ENCODE results near the gene SEMA6C.
A peak's percentile ranks its signal among the peaks of the same experiment; 100 is the strongest.

The SEMA6C gene

GRCh38 chr1:151159373-151159772, 12.9 kb upstream of the SEMA6C start:
- H3K36me3 ChIP-seq = peaks cover 19% of the 10 kb centered on the region
- TF ChIP-seq Cebpa-rat (IDR thresholded peaks at IDR 0.05) = no peak
- H3K4me1 ChIP-seq = peaks cover 64% of the 10 kb centered on the region
- H3K27me3 ChIP-seq = no peaks in the 10 kb centered on the region
- H4K20me1 ChIP-seq = no peaks in the 10 kb centered on the region
- H3K4me3 ChIP-seq = 0 out of 2 replicates have a peak overlapping the region, but pooled peaks have one; percentile 40
- peak overlapping the region; percentile 86 for H3K27ac ChIP-seq
- no peaks in the 10 kb centered on the region for H3K9me3 ChIP-seq
- peak overlapping the region; percentile 95 for H3K4me2 ChIP-seq
- peak overlapping the region; percentile 34; the same call in 1 of the 2 replicates for H3K9ac ChIP-seq

- peaks cover 19% of the 10 kb centered on the region for H3K36me3 ChIP-seq
- H3K27me3 ChIP-seq = no peaks in the 10 kb centered on the region
- H4K20me1 ChIP-seq = no peaks in the 10 kb centered on the region
- 0 out of 2 replicates have a peak overlapping the region, but pooled peaks have one; percentile 71 for H3K4me3 ChIP-seq
- no peaks in the 10 kb centered on the region for H3K9me3 ChIP-seq
- TF ChIP-seq Cebpa-rat (IDR thresholded peaks at IDR 0.05) = no peak
- H3K4me2 ChIP-seq = peak overlapping the region; percentile 95
- H3K4me1 ChIP-seq = peaks cover 62% of the 10 kb centered on the region
- peak overlapping the region; percentile 86 for H3K27ac ChIP-seq
- peak overlapping the region; percentile 34; the same call in 1 of the 2 replicates for H3K9ac ChIP-seq
Measured at GRCh38 chr1:151158751-151159251, 12.4 kb upstream of the SEMA6C start.

GRCh38 chr1:151158326-151158725, 11.9 kb upstream of the SEMA6C start:
- Histone ChIP-seq H3K9me3 (no peaks in the 10 kb centered on the region), H3K9ac (no peak overlapping the region), H3K27ac (peak overlapping the region; percentile 86), H3K36me3 (peaks cover 19% of the 10 kb centered on the region), H3K4me3 (peak overlapping the region; percentile 71), H3K27me3 (no peaks in the 10 kb centered on the region), H4K20me1 (no peaks in the 10 kb centered on the region), H3K4me1 (peaks cover 59% of the 10 kb centered on the region), H3K4me2 (peak overlapping the region; percentile 95)
- TF ChIP-seq Cebpa-rat (IDR thresholded peaks at IDR 0.05) = no peak

GRCh38 chr1:151157067-151157531, 10.7 kb upstream of the SEMA6C start:
- Histone ChIP-seq H3K4me3 (peak overlapping the region; percentile 71), H3K9ac (peak overlapping the region; percentile 79), H3K4me1 (peaks cover 59% of the 10 kb centered on the region), H3K27me3 (no peaks in the 10 kb centered on the region), H4K20me1 (no peaks in the 10 kb centered on the region), H3K9me3 (no peaks in the 10 kb centered on the region), H3K27ac (peak overlapping the region; percentile 86), H3K36me3 (peaks cover 19% of the 10 kb centered on the region), H3K4me2 (peak overlapping the region; percentile 95)
- no peak for TF ChIP-seq Cebpa-rat (IDR thresholded peaks at IDR 0.05)

GRCh38 chr1:151156515-151156819, 10.0 kb upstream of the SEMA6C start, which contains the start of gene TNFAIP8L2:
TNFAIP8L2 (plus strand) TSS chr1:151156649; CDS start chr1:151158698, 2,049 bp downstream.
- Histone ChIP-seq H4K20me1 (no peaks in the 10 kb centered on the region), H3K4me1 (peaks cover 59% of the 10 kb centered on the region), H3K4me2 (peak within 1 kb of the TSS; percentile 95), H3K9me3 (no peaks in the 10 kb centered on the region), H3K36me3 (peaks cover 16% of the 10 kb centered on the region), H3K27ac (peak within 1 kb of the TSS; percentile 86), H3K27me3 (no peaks in the 10 kb centered on the region), H3K9ac (peak within 1 kb of the TSS; percentile 79), H3K4me3 (peak within 1 kb of the TSS; percentile 71)
- TF ChIP-seq Cebpa-rat (IDR thresholded peaks at IDR 0.05) = no peak

DNA sequence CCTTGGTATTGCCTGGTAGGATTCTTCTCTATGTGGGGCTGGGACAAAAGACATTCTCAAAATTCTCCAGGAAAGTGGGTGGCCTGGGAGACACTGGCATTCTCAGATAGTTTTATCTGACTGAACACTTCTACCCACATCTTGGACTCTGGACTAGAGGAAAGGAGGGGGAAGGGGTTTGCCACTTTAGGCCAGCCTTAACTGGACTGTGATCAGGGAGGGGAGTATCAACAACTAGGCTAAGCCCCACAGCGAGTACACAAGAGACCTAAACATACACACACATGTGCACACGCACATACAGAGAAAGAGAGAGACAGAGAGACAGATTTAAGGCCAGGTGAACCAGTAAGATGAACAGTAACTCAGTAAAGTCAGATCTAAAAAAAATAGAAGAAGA, 1.2 kb upstream of the SEMA6C start:
- Histone ChIP-seq H3K27me3 (no peaks in the 10 kb centered on the region), H3K27ac (peak overlapping the region; percentile 94), H4K20me1 (peaks cover 22% of the 10 kb centered on the region), H3K4me1 (peaks cover 58% of the 10 kb centered on the region), H3K9me3 (no peaks in the 10 kb centered on the region), H3K4me2 (peak overlapping the region; percentile 100), H3K36me3 (0 out of 2 replicates have a peak, but pooled peaks cover under 1% of the 10 kb centered on the region), H3K4me3 (peak overlapping the region; percentile 80), H3K9ac (peak overlapping the region; percentile 96)
- TF ChIP-seq Cebpa-rat (IDR thresholded peaks at IDR 0.05) = no peak

DNA sequence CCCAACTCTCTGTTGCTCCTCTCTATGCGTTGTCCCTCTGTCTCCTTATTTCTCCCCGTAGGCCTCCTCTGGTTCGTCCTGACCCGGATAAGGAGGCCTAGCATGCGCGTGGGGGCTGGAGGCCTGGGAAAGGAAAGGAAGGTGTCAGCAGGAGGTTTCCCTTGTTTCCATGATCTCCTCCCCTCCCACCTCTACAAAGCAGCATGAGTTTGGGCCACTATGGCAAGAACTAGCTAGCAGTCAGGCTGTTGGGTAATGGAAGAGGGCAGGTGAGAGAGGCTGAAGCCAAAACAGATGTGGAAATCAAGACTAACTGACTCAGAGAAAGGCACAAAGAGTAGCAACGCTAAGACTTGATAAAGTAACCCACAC, 687 bp upstream of the SEMA6C start:
- H3K9me3 ChIP-seq = no peaks in the 10 kb centered on the region
- peak overlapping the region; percentile 96 for H3K9ac ChIP-seq
- H3K27me3 ChIP-seq = no peaks in the 10 kb centered on the region
- peaks cover 27% of the 10 kb centered on the region for H4K20me1 ChIP-seq
- peaks cover 64% of the 10 kb centered on the region for H3K4me1 ChIP-seq
- TF ChIP-seq Cebpa-rat (IDR thresholded peaks at IDR 0.05) = no peak
- H3K36me3 ChIP-seq = peaks cover 6% of the 10 kb centered on the region; the same call in 1 of the 2 replicates
- H3K27ac ChIP-seq = peak overlapping the region; percentile 94
- H3K4me3 ChIP-seq = peak overlapping the region; percentile 80
- H3K4me2 ChIP-seq = peak overlapping the region; percentile 100

- H4K20me1 ChIP-seq = peaks cover 38% of the 10 kb centered on the region
- peaks cover 74% of the 10 kb centered on the region for H3K4me1 ChIP-seq
- peak overlapping the region; percentile 94 for H3K27ac ChIP-seq
- no peaks in the 10 kb centered on the region for H3K9me3 ChIP-seq
- H3K9ac ChIP-seq = peak overlapping the region; percentile 96
- no peak for TF ChIP-seq Cebpa-rat (IDR thresholded peaks at IDR 0.05)
- H3K36me3 ChIP-seq = peaks cover 17% of the 10 kb centered on the region
- H3K4me2 ChIP-seq = peak overlapping the region; percentile 100
- no peaks in the 10 kb centered on the region for H3K27me3 ChIP-seq
- peak overlapping the region; percentile 80 for H3K4me3 ChIP-seq
Measured at GRCh38 chr1:151146072-151146411, 389 bp downstream of the SEMA6C start.

DNA sequence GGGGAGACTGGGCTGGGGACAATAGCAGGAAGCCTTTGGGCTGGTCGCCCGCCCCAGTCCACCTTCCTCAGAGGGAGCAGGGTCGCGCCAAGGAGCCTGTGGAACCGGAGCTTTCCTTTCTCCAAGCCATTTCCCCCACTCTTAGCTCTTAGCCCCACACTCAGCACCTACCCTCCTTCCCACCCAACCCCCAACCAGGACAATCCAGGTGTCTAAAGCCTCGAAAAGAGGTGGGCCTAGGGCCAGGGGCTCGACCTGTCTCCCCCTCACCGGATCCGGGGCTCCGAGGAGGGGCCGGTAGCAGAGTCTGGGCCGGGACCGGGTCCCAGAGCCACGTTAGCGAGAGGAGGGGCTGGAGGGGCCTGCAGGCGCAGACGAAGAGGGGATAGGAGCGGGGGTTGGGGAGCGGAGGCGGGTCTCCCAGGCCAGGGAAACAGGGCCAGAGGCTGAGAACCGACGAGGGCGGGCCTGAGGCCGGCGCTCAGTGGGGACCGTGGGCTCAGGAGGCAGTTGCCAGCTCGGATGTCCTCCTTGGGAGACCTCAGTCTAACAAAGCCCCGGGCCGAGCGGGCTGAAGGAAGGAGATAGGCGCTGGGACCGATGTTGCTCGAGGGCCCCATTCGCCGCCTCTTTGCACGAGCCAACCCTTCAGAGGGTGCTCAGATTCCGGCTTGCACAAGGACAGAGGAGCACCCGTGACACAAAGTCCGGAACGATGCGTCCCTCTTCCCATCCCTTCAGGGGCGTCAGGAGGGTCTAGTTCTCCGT, 943 bp downstream of the SEMA6C start:
- H3K4me3 ChIP-seq = peak overlapping the region; percentile 80
- H3K9me3 ChIP-seq = no peaks in the 10 kb centered on the region
- peaks cover 41% of the 10 kb centered on the region for H4K20me1 ChIP-seq
- peak overlapping the region; percentile 96 for H3K9ac ChIP-seq
- H3K4me1 ChIP-seq = peaks cover 76% of the 10 kb centered on the region
- H3K27me3 ChIP-seq = no peaks in the 10 kb centered on the region
- peaks cover 22% of the 10 kb centered on the region for H3K36me3 ChIP-seq
- TF ChIP-seq Cebpa-rat (IDR thresholded peaks at IDR 0.05) = no peak
- H3K27ac ChIP-seq = peak overlapping the region; percentile 94
- peak overlapping the region; percentile 100 for H3K4me2 ChIP-seq

Measured in BLaER1 (cell line).